Measurements from ENCODE around the gene ARHGEF7.

ARHGEF7 gene

DNA sequence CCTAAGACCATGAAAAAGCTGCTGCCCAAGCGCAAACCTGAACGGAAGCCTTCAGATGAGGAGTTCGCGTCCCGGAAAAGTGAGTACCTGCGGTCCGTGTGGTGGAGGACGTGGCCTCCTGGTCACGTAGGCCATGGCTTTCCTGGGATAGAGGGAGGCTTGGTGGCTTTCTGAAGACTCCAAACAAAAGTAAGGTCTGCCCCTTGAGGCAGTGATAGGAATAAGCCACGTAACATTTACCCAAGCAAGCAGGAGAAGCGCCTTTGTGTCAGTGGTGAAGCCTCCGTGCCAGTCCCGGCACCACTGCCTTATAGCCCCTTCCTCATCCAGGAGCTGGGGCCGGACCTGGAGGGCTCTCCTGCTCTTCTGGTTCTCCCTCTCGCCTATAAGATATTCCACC is 171.1 kb downstream of the ARHGEF7 start:
- Histone ChIP-seq H3K9me3 (ENCODE audit: insufficient read depth, low read length) (no peaks in the 10 kb centered on the region), H3K36me3 (replicated peaks; ENCODE audit: low read depth, low read length) (peaks cover 69% of the 10 kb centered on the region), H3K9ac (ENCODE audit: low read length) (no peak overlapping the region), H3K27me3 (ENCODE audit: low read depth, low read length) (no peaks in the 10 kb centered on the region), H3K79me2 (ENCODE audit: low read length) (no peaks in the 10 kb centered on the region), H4K20me1 (ENCODE audit: insufficient read depth, low read length) (no peaks in the 10 kb centered on the region), H2AFZ (ENCODE audit: low read depth, low read length) (no peak overlapping the region), H3K4me1 (ENCODE audit: low read length) (no peaks in the 10 kb centered on the region), H3K4me2 (ENCODE audit: low read length) (no peak overlapping the region), H3K27ac (ENCODE audit: low read length) (no peak overlapping the region), H3K4me3 (ENCODE audit: low read length) (no peak overlapping the region)
- TF ChIP-seq EZH2phosphoT487 (IDR thresholded peaks at IDR 0.05; ENCODE audit: low read depth), result no peak

GRCh38 chr13:111286749-111287148 is 171.6 kb downstream of the ARHGEF7 start:
- Histone ChIP-seq H3K27ac (ENCODE audit: low read length) (no peak overlapping the region), H3K27me3 (ENCODE audit: low read depth, low read length) (no peaks in the 10 kb centered on the region), H3K4me1 (ENCODE audit: low read length) (no peaks in the 10 kb centered on the region), H3K36me3 (replicated peaks; ENCODE audit: low read depth, low read length) (peaks cover 67% of the 10 kb centered on the region), H3K79me2 (ENCODE audit: low read length) (no peaks in the 10 kb centered on the region), H2AFZ (ENCODE audit: low read depth, low read length) (no peak overlapping the region), H3K9ac (ENCODE audit: low read length) (no peak overlapping the region), H3K4me3 (ENCODE audit: low read length) (no peak overlapping the region), H4K20me1 (ENCODE audit: insufficient read depth, low read length) (no peaks in the 10 kb centered on the region), H3K4me2 (ENCODE audit: low read length) (no peak overlapping the region), H3K9me3 (ENCODE audit: insufficient read depth, low read length) (no peaks in the 10 kb centered on the region)
- TF ChIP-seq EZH2phosphoT487 (IDR thresholded peaks at IDR 0.05; ENCODE audit: low read depth), result no peak
- TF ChIP-seq, protein P1, sequence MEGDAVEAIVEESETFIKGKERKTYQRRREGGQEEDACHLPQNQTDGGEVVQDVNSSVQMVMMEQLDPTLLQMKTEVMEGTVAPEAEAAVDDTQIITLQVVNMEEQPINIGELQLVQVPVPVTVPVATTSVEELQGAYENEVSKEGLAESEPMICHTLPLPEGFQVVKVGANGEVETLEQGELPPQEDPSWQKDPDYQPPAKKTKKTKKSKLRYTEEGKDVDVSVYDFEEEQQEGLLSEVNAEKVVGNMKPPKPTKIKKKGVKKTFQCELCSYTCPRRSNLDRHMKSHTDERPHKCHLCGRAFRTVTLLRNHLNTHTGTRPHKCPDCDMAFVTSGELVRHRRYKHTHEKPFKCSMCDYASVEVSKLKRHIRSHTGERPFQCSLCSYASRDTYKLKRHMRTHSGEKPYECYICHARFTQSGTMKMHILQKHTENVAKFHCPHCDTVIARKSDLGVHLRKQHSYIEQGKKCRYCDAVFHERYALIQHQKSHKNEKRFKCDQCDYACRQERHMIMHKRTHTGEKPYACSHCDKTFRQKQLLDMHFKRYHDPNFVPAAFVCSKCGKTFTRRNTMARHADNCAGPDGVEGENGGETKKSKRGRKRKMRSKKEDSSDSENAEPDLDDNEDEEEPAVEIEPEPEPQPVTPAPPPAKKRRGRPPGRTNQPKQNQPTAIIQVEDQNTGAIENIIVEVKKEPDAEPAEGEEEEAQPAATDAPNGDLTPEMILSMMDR (IDR thresholded peaks at IDR 0.05; ENCODE audit: low read depth, low read length), result no peak

DNA sequence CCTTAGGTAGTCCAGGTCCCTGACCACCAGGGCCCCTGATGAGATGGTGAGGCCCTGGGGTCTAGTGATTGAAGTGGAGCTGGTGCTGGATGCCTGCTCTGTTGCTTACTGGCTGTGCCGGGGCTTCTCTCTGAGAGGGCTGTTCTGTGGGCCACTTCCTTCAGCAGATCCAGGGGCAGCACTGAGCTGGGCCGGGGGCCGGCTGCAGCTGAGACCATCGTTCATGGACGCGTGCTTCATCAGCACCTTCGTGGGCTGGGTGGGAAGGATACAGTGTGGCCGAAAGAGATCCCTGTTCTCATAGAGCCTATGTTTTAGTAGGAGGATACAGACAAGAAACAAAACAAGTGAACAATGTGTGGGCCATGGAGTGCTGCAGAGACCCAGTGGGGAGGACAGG is 172.1 kb downstream of the ARHGEF7 start:
- peaks cover 69% of the 10 kb centered on the region for H3K36me3 ChIP-seq (replicated peaks; ENCODE audit: low read depth, low read length)
- no peaks in the 10 kb centered on the region for H3K27me3 ChIP-seq (ENCODE audit: low read depth, low read length)
- H3K4me1 ChIP-seq (ENCODE audit: low read length), result no peaks in the 10 kb centered on the region
- no peak for TF ChIP-seq EZH2phosphoT487 (IDR thresholded peaks at IDR 0.05; ENCODE audit: low read depth)
- TF ChIP-seq, protein P1 (IDR thresholded peaks at IDR 0.05; ENCODE audit: low read depth, low read length), result no peak
- H3K27ac ChIP-seq (ENCODE audit: low read length), result no peak overlapping the region
- H3K9me3 ChIP-seq (ENCODE audit: insufficient read depth, low read length), result no peaks in the 10 kb centered on the region
- H4K20me1 ChIP-seq (ENCODE audit: insufficient read depth, low read length), result no peaks in the 10 kb centered on the region
- H2AFZ ChIP-seq (ENCODE audit: low read depth, low read length), result no peak overlapping the region
- no peak overlapping the region for H3K9ac ChIP-seq (ENCODE audit: low read length)
- no peaks in the 10 kb centered on the region for H3K79me2 ChIP-seq (ENCODE audit: low read length)
- H3K4me2 ChIP-seq (ENCODE audit: low read length), result no peak overlapping the region
- H3K4me3 ChIP-seq (ENCODE audit: low read length), result no peak overlapping the region

DNA sequence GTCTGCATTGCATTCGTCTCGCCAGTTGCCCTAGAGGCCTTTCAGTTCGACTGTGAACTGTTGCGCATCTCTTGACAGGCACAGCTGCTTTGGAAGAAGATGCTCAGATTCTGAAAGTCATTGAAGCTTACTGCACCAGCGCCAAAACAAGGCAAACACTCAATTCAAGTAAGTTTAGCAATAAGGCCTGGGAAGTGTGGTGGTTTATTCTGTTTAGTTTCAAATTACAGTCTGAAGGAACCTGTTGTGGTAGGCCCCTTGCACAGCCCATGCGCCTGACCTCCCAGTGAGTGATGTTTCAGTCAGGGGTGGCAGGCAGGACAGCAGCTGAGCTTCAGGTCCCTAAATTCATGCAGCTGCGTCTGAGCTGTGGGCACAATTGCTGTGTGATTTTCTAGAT is 173.2 kb downstream of the ARHGEF7 start:
- Histone ChIP-seq H3K9ac (ENCODE audit: low read length) (no peak overlapping the region), H3K4me3 (ENCODE audit: low read length) (no peak overlapping the region), H3K79me2 (ENCODE audit: low read length) (no peaks in the 10 kb centered on the region), H4K20me1 (ENCODE audit: insufficient read depth, low read length) (no peaks in the 10 kb centered on the region), H3K27me3 (ENCODE audit: low read depth, low read length) (no peaks in the 10 kb centered on the region), H2AFZ (ENCODE audit: low read depth, low read length) (no peak overlapping the region), H3K4me1 (ENCODE audit: low read length) (no peaks in the 10 kb centered on the region), H3K36me3 (replicated peaks; ENCODE audit: low read depth, low read length) (peaks cover 67% of the 10 kb centered on the region), H3K9me3 (ENCODE audit: insufficient read depth, low read length) (no peaks in the 10 kb centered on the region), H3K27ac (ENCODE audit: low read length) (no peak overlapping the region), H3K4me2 (ENCODE audit: low read length) (no peak overlapping the region)
- TF ChIP-seq, protein P1 (IDR thresholded peaks at IDR 0.05; ENCODE audit: low read depth, low read length), result no peak
- TF ChIP-seq EZH2phosphoT487 (IDR thresholded peaks at IDR 0.05; ENCODE audit: low read depth), result no peak

DNA sequence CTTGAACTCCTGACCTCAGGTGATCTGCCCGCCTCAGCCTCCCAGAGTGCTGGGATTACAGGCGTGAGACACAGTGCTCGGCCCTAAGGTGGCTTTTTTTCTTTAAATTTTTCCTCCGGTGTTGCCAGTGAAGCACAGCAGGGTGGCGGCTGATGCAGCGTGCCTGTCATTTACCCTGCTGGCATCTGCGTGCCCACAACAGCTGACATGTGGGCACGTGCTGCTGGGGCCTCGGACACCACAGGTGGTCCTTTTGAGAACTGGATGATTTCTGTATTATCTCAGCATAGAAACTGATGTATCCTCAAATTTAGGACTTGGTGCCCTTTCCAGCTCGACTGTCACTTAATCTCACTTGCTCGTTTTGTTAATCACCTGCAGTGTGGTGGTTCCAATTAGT is 174.1 kb downstream of the ARHGEF7 start:
- H3K27ac ChIP-seq (ENCODE audit: low read length), result no peak overlapping the region
- H3K27me3 ChIP-seq (ENCODE audit: low read depth, low read length), result no peaks in the 10 kb centered on the region
- no peaks in the 10 kb centered on the region for H3K9me3 ChIP-seq (ENCODE audit: insufficient read depth, low read length)
- no peak overlapping the region for H3K4me3 ChIP-seq (ENCODE audit: low read length)
- no peaks in the 10 kb centered on the region for H3K79me2 ChIP-seq (ENCODE audit: low read length)
- no peak for TF ChIP-seq EZH2phosphoT487 (IDR thresholded peaks at IDR 0.05; ENCODE audit: low read depth)
- TF ChIP-seq, protein P1 (IDR thresholded peaks at IDR 0.05; ENCODE audit: low read depth, low read length), result no peak
- H3K9ac ChIP-seq (ENCODE audit: low read length), result no peak overlapping the region
- no peaks in the 10 kb centered on the region for H4K20me1 ChIP-seq (ENCODE audit: insufficient read depth, low read length)
- peaks cover 68% of the 10 kb centered on the region for H3K36me3 ChIP-seq (replicated peaks; ENCODE audit: low read depth, low read length)
- no peaks in the 10 kb centered on the region for H3K4me1 ChIP-seq (ENCODE audit: low read length)
- H3K4me2 ChIP-seq (ENCODE audit: low read length), result no peak overlapping the region
- H2AFZ ChIP-seq (ENCODE audit: low read depth, low read length), result no peak overlapping the region

Data from OCI-LY3 (cell line).